C4-2B (cell line): ENCODE data around the gene RAB4A.

ENCODE experiments used
- ZFX ChIP-seq: fragments of 450-650 bp; IDR thresholded peaks from 2 replicates; pipeline ENCODE4 v1.6.1; 2017
- TF ChIP-seq, protein P1 (sequence below): fragments of 450-650 bp; conservative IDR thresholded peaks from 2 replicates; pipeline ENCODE4 v1.5.1; 2017; ENCODE audit warnings: mild to moderate bottlenecking

DNA sequence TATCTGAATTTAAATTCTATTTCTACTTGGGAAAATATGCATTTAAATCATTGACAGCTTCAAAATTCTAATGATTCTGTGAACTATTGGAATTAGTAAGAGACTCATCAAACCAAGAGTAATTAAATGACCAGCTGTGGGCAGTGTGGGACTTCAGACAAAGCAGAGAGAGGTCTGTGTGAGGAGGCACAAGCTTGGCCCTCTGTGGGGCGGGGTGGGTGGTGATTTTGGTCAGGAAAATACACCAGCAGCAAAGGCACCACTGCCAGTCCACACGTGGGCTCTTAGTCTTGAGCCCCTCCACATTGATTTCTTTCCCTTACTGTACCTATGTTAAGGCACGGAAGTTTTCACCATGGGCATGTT is 39.2 kb upstream of the RAB4A start:
- TF ChIP-seq, protein P1, sequence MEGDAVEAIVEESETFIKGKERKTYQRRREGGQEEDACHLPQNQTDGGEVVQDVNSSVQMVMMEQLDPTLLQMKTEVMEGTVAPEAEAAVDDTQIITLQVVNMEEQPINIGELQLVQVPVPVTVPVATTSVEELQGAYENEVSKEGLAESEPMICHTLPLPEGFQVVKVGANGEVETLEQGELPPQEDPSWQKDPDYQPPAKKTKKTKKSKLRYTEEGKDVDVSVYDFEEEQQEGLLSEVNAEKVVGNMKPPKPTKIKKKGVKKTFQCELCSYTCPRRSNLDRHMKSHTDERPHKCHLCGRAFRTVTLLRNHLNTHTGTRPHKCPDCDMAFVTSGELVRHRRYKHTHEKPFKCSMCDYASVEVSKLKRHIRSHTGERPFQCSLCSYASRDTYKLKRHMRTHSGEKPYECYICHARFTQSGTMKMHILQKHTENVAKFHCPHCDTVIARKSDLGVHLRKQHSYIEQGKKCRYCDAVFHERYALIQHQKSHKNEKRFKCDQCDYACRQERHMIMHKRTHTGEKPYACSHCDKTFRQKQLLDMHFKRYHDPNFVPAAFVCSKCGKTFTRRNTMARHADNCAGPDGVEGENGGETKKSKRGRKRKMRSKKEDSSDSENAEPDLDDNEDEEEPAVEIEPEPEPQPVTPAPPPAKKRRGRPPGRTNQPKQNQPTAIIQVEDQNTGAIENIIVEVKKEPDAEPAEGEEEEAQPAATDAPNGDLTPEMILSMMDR = no peak; the same call in 1 of the 2 replicates
- TF ChIP-seq ZFX = no peak
